GM19455 (cell line): ENCODE results near the gene CAMK1D.
"Not testable (repeated sequence)": the region's sequence is repeated elsewhere in the genome, so short reads cannot be mapped to it uniquely, and the experiment has no call there.

ENCODE experiments used
- ATAC-seq: cut with Tn5 transposase; IDR thresholded peaks from one replicate; pipeline ENCODE4 v1.9.1; 2021; ENCODE audit not compliant: unreplicated experiment

CAMK1D gene

DNA sequence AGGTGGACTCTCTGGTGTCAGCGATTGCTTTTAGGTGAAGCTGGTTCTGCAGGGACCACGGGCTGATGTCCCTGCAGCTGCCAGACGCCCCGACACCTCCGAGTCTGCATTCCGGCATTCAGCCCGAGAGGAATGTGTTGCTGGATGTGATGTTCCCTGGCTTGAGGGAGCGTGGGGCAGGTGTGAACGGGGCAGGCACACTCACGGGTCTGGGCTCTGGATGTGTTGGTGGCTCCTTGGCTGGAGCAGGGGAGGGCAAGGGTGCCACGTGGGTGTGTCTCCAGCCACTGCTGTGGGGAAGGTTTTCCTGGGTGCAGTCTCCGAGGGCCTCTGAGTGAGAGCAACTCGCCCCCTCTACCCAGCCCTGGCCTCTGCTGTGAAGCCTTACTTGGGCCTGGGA lies 140.5 kb downstream of the CAMK1D start:
- no peak for ATAC-seq

DNA sequence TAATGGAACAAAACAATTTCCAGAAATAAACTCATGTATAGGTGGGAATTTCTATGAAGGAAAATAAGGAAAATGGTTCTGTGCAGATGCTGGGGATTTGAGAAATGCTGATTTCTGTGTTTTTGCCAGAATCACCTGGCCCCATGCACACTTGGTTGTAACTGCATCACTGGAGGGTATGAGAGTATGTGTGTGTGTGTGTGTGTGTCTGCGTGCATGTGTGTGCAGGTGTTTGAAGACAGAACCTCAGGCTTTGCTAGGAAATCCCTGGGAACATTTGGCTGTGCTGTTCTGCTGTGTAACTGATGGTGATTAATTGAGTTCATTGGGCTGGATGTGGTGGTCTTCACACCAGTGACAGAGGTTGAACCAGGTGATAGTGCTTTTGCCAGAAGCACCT lies 141.6 kb downstream of the CAMK1D start:
- no peak for ATAC-seq

DNA sequence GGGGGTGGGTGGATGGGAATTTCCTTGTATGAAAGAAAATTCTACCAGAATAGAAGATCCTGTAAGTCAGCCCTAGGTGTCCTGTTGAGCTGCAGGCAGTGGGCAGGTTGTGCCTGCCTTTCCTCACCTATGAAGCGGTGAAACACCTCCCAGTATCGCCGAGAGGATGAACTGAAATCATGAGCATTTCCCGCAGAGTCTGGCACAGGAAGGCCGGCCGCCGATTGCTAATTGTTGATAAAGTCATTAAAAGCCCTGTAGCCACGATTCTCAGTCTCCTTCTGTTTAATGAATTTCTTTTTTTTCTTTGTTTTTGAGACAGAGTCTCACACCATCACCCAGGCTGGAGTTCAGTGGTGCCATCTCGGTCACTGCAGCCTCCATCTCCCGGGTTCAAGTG lies 142.1 kb downstream of the CAMK1D start:
- no peak for ATAC-seq

DNA sequence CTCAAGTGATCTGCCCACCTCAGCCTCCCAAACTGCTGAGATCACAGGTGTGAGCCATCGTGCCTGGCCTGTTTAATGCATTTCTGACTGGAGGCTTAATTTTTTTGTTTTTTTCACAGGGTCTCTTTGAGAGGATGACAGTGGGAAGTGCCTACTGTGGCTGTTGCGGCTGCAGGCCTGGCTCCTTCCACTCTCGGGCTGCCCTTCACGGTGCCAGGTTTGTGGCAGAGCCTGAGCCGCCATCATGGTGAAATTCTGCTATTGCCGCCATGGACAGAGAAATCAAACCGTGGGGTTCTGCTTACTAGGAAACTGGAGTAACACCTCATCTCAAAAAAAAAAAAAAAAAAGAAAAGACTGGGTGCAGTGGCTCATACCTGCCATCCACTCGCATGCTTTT lies 142.7 kb downstream of the CAMK1D start:
- ATAC-seq, result no peak

DNA sequence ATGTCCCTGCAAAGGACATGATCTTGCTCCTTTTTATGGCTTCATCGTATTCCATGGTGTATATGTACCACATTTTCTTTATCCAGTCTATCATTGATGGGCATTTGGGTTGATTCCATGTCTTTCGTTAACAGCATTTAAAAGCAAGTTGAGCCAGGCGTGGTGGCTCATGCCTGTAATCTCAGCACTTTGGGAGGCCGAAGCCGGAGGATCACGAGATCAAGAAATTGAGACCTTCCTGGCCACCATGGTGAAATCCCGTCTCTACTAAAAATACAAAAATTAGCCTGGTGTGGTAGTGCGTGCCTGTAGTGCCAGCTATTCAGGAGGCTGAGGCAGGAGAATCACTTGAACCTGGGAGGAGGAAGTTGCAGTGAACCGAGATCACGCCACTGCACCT lies 147.7 kb downstream of the CAMK1D start:
- ATAC-seq, result not testable (repeated sequence)

DNA sequence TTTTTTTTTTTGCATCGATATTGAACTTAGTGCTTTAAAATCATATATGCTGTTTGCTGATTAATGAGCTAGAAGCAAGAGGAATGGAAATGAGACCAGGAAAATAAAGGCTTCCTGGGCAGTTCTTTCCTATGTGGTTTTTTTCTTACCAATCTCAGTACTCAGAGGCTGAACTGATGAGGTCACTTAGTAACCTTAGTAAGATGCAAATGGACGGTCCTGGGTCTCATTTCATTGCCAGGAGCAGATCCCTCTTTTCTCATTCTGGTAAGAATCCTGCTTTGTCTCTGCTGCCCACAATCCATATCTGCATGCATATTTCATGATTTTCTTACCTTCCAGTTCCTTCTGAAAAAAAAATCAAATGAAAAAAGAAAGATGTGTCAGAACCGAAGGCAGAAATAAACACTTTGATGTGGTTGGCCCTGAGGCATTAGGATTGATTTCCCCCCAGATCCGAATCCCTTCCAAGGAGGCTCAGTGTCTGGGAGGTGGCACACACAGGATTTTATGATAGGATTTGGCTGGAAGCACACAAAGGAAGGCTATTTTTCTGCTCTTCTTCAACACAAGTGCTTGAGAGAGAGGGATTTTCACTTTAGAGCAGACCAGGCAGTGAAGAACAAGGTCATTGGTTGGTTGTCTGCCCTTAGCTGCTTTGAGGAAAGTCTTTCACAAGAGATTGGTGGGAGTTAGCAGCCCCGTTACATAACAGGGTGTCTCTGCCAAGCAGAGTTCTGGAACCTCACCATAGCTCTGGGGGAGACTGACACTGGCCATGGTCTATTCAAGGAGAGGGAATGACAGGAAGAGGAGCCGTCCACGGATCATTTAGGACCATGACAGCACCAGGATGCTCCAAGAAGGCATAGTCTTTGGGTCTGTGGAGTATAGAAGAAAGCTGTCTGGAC lies 150.0 kb downstream of the CAMK1D start:
- ATAC-seq, result no peak

DNA sequence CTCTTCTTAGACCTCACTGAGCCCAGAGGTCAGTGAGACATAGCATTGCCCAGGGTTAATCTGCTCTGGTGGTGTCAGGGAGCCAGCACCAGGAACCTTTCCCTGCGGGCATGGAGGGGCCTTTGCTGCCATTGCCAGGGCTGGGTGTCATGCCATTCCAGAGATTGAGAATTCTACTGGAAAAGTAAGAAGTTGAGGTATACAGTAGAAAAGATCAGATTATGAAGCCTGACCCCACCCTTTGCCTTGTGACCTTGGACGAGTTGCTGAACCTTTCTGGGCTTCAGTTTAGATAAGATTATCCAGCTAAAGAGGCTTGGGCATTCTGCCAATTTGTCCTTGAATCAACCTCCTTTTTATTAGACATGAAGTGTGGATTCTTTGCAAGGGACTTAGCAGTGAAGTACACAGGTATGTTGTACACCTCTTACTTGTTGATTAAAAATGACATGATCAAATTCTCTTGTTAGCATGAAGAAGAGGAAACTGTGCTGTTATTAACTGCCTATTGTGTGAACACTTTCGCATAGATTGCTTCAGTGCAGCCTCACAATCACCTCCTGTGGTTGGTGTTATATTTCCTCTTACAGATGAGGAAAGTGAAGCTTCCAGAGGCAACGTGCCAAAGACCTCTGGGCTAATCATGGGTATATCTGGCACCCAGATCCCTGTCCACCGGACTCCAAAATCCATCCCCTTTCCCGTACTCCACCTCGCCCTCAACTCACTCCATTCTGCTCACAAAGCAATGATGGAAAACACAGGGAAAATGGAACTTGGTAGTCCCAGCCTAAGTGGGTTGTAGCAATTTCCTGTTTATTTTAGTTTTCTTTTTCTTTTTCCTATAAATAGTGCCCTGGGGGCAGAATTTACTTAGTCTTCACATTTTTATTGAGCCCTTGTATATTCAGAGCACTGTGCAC lies 151.3 kb downstream of the CAMK1D start:
- ATAC-seq, result no peak

DNA sequence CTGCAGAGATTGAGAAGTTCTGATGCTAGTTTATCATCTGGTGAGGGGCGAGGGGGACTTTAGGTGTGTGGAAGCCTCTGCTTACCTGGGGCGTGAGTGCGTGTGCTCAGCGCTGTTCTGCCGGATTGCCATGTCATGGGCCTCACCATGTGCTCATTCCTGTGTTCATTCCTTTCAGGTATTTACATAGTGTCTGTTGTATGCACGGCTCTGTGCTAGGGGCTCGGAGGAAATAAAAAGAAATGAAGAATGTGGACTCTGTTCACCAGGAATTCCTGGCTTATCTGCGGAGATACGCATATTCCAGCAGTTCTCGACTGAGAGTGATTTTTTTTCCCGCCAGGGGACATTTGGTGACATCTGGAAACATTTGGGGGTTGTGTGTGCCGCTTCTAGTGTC lies 152.0 kb downstream of the CAMK1D start:
- no peak for ATAC-seq

DNA sequence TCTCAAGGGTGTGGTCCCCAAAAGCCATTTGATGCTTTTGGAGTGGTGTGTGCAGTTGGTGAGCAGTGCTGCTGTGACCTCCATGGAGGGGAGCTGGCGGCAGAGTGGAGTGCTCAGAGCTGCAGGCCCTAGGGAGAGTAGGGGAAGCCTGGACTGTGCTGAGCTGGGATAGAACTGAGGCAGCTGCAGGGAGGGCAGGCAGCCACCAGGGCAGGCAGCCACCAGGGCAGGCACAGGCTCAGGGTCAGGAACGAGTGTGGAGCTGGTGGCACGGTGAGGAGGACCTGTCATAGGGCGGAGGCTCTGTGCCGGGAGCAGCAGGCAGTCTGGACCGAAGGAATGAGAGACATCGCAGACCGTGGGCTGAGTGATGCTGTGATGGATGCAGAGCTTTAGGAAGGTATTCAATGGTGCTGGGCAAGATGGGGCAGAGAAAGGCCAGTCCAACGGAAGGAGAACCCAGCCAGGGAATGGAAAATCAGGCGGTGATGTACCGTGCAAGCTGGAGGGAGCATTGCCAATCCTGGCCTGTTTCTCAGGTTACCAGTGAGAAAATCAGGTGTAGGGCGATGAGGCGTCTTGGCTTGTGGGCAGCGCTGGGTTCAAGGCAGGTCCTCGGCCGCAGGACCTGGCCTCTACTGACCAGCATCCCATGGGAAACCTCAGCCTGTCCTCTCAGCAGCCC lies 152.6 kb downstream of the CAMK1D start:
- ATAC-seq, result no peak

DNA sequence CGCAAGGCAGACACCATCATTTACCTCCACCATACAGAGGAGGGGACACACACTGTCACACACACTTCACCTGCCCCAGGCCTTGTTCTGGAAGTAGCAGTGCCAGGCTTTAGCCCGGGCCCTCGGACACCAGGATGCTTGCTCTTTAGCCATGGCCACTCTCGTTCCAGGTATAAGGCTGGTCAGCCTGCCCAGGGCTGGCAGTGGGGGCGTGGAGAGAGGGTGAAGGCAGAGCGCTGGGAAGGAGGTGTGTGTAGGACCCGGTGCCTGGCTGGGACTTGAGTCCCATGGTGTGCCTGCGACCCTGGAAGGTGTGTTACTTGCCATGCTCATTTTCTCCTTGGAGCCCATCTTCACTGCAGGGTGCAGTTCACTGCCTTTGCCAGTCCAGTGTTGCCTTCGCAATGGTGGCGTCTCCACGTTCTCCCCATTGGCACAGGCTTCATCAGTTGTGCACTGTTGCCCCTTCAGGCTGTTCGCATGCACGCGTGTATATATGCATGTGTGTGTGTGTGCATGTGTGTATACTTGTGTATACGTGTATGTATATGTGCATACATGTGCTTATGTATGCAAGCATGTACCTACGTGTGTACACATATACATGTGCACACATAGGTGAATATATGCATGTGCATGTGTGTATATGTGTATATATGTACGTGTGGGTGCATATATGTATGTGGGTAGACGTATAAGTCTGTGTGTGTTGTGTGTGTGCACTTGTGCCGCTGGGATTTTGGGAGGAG lies 153.4 kb downstream of the CAMK1D start:
- ATAC-seq, result no peak

DNA sequence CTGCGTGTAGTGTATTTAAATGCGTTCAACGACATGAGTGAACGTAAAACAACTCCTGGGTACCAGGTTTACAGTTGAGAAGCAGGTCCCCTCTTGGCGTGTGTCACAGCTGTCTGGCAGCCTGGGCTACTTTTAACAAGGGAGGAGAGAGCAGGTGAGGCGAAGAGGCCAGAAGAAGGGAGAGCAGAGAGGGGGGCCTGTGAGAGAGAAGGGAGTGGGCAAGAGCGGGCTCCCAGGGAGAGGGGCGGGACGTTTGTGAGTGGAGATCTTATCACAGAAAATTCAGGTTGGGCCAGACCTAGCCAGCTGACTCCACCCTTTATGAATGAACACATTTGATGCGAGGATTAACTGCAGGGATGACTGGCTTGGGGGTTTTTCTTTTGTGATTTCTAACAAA lies 154.0 kb downstream of the CAMK1D start:
- no peak for ATAC-seq

DNA sequence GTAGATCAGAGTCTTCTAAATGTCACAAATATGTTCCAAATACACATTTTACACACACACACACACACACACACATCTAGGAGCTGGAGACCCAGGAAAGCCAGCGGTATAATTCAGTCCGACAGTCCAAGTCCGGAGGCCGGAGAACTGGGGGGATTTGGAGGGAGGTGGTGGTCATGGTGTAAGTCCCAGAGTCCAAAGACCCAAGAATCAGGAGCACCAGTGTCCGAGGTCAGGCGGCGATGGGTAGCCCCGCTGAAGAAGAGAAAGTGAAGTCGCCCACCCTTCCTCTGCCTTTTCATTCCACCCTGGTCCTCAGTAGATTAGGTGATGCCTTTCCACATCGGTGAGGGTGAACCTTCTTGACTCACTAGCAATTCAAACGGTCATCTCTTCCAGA lies 154.8 kb downstream of the CAMK1D start:
- no peak for ATAC-seq

DNA sequence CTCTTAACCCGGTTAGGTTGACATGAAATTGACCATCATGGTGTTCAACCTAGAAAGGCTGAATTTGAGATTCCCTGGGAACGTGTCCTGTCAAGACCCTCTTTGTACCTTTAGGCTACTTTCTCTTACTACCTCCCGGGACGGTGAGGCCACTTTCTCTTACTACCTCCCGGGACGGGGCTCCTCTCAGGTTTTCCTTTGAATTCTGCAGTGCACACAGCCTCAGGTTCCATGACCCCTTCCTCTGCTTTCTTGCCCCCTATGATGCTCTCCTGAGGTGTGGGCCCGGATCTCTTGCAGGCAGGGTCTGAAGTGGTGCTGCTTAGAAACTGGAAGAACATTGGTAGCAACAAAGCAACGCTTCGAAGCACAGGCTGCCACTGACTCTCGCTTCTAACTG lies 155.3 kb downstream of the CAMK1D start:
- no peak for ATAC-seq

DNA sequence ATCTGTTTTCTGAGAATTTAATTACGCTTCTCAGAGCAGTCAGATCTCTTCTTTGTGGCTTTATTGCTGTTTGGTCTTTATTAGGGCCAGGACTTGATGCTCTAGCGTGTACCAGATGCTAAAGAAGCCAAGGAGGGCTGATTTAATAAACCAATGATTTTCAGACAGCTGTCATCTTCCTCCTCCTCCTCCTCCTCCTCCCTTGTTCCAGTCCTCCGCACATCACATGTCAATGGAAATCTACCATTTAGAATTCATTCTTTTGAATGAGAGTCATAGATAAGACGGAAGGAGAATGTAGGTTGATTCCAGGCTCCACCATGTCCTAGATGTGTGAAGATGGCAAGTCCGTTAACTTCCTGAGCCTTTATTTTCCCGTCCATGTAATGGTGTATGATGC lies 156.3 kb downstream of the CAMK1D start:
- ATAC-seq, result no peak

DNA sequence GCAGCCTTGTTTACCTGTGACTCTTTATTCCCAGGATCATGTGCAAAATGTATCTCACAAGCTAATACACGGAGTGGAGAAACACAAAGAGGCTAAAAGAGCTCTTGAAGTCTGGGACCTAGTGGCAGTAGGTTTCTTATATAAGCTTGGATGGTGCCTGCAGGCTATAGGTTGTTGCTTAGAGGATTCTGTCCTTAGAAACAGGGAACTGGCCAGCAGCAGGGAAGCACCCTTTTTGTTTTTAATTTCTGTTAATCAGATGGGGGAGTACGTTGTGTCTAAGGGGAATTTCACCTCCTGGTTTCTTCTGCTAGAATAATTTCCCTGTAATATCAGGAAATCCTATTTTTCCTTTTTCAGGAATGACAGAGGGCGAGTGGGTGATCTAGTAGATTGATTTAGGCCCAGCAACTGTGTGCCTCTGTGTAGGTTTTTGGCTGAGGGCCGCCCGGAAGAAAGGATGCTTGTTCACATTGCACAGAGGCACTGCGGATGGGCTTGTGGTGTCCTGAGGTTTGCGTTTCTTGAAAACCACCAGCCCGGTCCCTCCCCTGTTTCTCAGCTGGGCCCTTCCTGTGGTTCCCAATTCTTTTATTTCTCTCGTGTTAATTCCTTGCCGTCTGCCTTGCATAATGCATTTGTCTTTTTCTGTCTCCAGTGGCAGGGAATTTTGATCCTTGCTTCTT lies 158.0 kb downstream of the CAMK1D start:
- ATAC-seq, result no peak

DNA sequence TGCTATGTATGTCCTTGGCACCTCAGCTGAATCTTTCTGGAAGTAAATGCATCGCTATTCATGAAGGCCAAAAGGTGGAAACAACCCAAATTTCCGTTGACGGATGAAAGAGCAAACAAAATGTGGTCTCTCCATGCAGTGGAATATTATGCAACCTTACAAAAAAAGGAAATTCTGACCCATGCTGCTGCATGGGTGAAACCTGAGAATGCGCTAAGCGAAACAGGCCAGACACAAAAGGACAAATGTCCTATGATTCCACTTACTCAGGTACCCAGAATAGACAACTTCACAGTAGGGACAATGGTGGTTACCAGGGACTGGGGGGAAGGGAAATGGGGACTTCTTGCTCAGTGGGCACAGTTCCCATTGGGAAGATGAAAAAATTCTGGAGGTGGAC lies 158.8 kb downstream of the CAMK1D start:
- ATAC-seq, result no peak

DNA sequence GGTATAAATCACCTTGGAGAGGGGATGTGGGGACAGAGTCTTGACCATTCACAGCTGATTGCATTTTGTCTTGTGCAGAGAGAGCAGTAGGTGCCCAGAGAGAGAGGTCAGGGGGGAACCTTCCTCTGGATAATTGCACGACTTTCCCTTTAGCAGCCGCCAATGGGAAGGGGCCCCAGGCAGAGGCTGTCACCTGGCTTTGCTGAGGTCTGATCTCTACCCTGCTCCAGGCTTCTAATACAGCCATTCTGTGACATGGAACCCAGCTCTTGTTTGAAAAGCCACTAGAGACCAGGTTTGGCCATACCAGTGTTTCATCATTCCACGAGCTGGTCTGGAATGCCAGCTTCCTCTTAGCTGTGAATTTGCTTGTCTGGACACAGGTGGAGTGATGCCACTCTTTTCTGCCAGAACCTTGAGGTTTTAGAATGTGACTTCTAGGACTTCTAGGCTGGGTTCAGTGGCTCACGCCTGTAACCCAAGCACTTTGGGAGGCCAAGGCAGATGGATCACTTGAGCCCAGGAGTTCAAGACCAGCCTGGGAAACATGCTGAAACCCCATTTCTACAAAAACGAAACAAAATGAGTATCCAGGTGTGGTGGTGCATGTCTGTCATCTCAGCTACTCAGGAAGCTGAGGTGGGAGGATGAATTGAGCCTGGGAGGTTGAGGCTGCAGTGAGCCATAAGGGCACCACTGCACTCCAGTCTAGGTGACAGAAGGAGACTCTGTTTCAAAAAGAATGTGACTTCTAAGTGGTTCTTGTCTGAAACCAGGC lies 159.9 kb downstream of the CAMK1D start:
- ATAC-seq, result no peak

DNA sequence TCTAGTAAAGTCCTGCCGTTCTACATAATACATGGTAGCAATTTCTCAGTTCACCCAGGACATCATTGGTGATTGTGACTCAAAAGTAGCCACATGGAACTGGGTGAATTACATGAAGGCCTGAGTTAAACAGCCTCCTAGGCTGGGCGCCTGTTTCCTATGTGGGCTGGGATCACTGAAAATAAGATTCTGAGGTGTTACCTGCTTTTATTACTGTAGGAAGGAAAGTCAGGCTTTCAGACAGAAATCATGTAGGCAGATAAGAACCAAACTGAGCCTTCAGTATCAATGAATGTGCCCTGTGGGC lies 160.4 kb downstream of the CAMK1D start:
- ATAC-seq, result no peak

DNA sequence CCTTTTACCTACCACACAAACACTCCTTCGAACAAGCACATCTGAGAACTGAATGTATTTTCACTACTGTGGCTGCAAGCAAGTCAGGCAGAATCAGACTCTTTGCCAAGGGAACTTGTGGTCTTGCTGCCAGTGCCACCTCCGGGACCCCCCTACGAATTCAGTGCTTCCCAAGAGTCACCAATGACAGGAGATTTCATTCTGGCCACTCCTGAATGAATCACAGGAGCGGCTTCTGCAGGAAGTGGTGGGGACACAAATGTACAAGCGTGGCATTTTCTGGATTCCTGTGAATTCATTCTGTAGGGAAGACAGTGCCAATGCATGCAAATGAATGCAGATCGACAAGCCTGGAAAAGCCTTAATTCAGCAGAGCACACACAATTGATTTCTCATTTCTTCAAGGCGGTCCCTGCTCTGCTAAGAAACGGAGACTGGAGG lies 161.2 kb downstream of the CAMK1D start:
- ATAC-seq, result no peak
